IMR-90 (cell line): ENCODE data around the gene RUNX3. TPM values are rescaled to one million over a fixed set of nuclear protein-coding genes. Genes with fewer than 3 reads are reported as not detected.

Experiments
- ATAC-seq: fragments of 200-7000 bp; cut with Tn5 transposase; 2 replicates; pipeline ENCODE4 v1.9.1; 2020; ENCODE audit warnings: low read depth, mild to moderate bottlenecking, moderate library complexity
- BruUV-seq: library from RNA; stranded (reverse); fragments of 400-500 nt; replicated peaks from 2 replicates; lab custom pipeline; 2021; lab: Mats Ljungman, UMichigan
- CTCF ChIA-PET: fragments of 300-600 bp; formaldehyde crosslinking; extraction: SDS; loops from one replicate; lab custom pipeline; 2021; ENCODE audit warnings: antibody characterized with exemption; lab: Yijun Ruan, JAX
- POLR2A ChIA-PET: fragments of 300-600 bp; sonication (Branson Sonifier 250); formaldehyde crosslinking; loops from one replicate; lab custom pipeline; 2022; ENCODE audit warnings: antibody characterized with exemption; ENCODE audit not compliant: unreplicated experiment; lab: Charles Lee
- DNase-seq: peaks from one replicate; pipeline ENCODE4 v3.0.0; 2013
- H2AFZ ChIP-seq: replicated peaks from 2 replicates; pipeline ENCODE3; 2013; ENCODE audit warnings: low read length, mild to moderate bottlenecking; ENCODE audit not compliant: poor library complexity
- H2AK5ac ChIP-seq: 2 replicates; pipeline ENCODE4 v1.6.1; 2013; ENCODE audit warnings: low read depth, low read length, inconsistent platforms
- H2AK9ac ChIP-seq: replicated peaks from 2 replicates; pipeline ENCODE3; 2013; ENCODE audit warnings: mild to moderate bottlenecking, low read depth, low read length, moderate library complexity; ENCODE audit not compliant: poor library complexity
- H2BK120ac ChIP-seq: 2 replicates; pipeline ENCODE4 v1.6.1; 2013; ENCODE audit warnings: low read depth, low read length, inconsistent platforms
- H2BK15ac ChIP-seq: 3 replicates; pipeline ENCODE4 v1.6.1; 2013; ENCODE audit warnings: low read depth, low read length, inconsistent platforms
- H2BK20ac ChIP-seq: 2 replicates; pipeline ENCODE4 v1.6.1; 2013; ENCODE audit warnings: low read depth, mild to moderate bottlenecking, inconsistent platforms, low read length, moderate library complexity
- H2BK5ac ChIP-seq: 2 replicates; pipeline ENCODE4 v1.6.1; 2013; ENCODE audit warnings: mild to moderate bottlenecking, low read depth, low read length, inconsistent platforms; ENCODE audit not compliant: poor library complexity, severe bottlenecking
- H3K14ac ChIP-seq: replicated peaks from 2 replicates; pipeline ENCODE4 v1.6.1; 2013; ENCODE audit warnings: low read depth, low read length, inconsistent platforms
- H3K18ac ChIP-seq: 2 replicates; pipeline ENCODE4 v1.6.1; 2013; ENCODE audit warnings: low read depth, low read length, control low read depth
- H3K23ac ChIP-seq: 2 replicates; pipeline ENCODE4 v1.6.1; 2013; ENCODE audit warnings: low read depth, low read length, inconsistent platforms
- H3K27ac ChIP-seq: 2 replicates; pipeline ENCODE4 v1.5.1; 2013; ENCODE audit warnings: mild to moderate bottlenecking, control low read depth, low read length; ENCODE audit not compliant: insufficient read depth
- H3K27me3 ChIP-seq: 2 replicates; pipeline ENCODE4 v1.6.1; 2013; ENCODE audit warnings: low read length; ENCODE audit not compliant: control insufficient read depth, insufficient read depth
- H3K36me3 ChIP-seq: 2 replicates; pipeline ENCODE4 v1.6.1; 2013; ENCODE audit warnings: low read length, mixed read lengths; ENCODE audit not compliant: control insufficient read depth, insufficient read depth
- H3K4ac ChIP-seq: 2 replicates; pipeline ENCODE4 v1.6.1; 2013; ENCODE audit warnings: low read depth, low read length, inconsistent platforms
- H3K4me1 ChIP-seq: 2 replicates; pipeline ENCODE4 v1.6.1; 2013; ENCODE audit warnings: low read length, mixed read lengths; ENCODE audit not compliant: control insufficient read depth, insufficient read depth
- H3K4me2 ChIP-seq: 2 replicates; pipeline ENCODE4 v1.6.1; 2013; ENCODE audit warnings: low read depth, mild to moderate bottlenecking, control low read depth, low read length, moderate library complexity
- H3K4me3 ChIP-seq: 2 replicates; pipeline ENCODE4 v1.5.1; 2013; ENCODE audit warnings: low read depth, mild to moderate bottlenecking, control low read depth, low read length, moderate library complexity; ENCODE audit not compliant: insufficient read depth
- H3K56ac ChIP-seq: 2 replicates; pipeline ENCODE4 v1.6.1; 2013; ENCODE audit warnings: low read length, inconsistent platforms; ENCODE audit not compliant: insufficient read depth; ENCODE audit errors: extremely low read depth
- H3K79me1 ChIP-seq, 2 experiments: 2 replicates each; pipeline ENCODE4 v1.6.1; 2013; ENCODE audit warnings: low read length in 2 of 2, inconsistent platforms in 1 of 2, low read depth in 1 of 2
- H3K9ac ChIP-seq: 2 replicates; pipeline ENCODE4 v1.6.1; 2013; ENCODE audit warnings: low read depth, low read length, control low read depth
- H3K9me1 ChIP-seq: 2 replicates; pipeline ENCODE4 v1.6.1; 2013; ENCODE audit warnings: low read length, inconsistent platforms; ENCODE audit not compliant: insufficient read depth
- H3K9me3 ChIP-seq: 2 replicates; pipeline ENCODE4 v1.6.1; 2013; ENCODE audit warnings: low read length; ENCODE audit not compliant: control insufficient read depth, insufficient read depth
- H4K20me1 ChIP-seq: 2 replicates; pipeline ENCODE4 v1.6.1; 2013; ENCODE audit warnings: low read length, inconsistent platforms; ENCODE audit not compliant: insufficient read depth
- H4K5ac ChIP-seq: 2 replicates; pipeline ENCODE4 v1.6.1; 2013; ENCODE audit warnings: mild to moderate bottlenecking, low read depth, low read length, control low read depth
- H4K8ac ChIP-seq, 2 experiments: 2 replicates each; pipeline ENCODE4 v1.6.1; 2013; ENCODE audit warnings: low read depth in 2 of 2, low read length in 2 of 2, control low read depth in 1 of 2, inconsistent platforms in 1 of 2
- H4K91ac ChIP-seq: 2 replicates; pipeline ENCODE4 v1.6.1; 2013; ENCODE audit warnings: low read depth, low read length, inconsistent platforms; ENCODE audit not compliant: insufficient read depth
- BHLHE40 ChIP-seq: fragments of 150-350 bp; IDR thresholded peaks from 2 replicates; pipeline ENCODE4 v1.6.1; 2016; ENCODE audit warnings: mild to moderate bottlenecking, low read depth, low read length
- CHD1 ChIP-seq: IDR thresholded peaks from 2 replicates; pipeline ENCODE4 v1.6.1; 2012; ENCODE audit warnings: low read depth, low read length, improper control_type of control experiment
- FOS ChIP-seq: fragments of 150-350 bp; IDR thresholded peaks from 2 replicates; pipeline ENCODE4 v1.6.1; 2016; ENCODE audit warnings: low read depth, low read length
- MAFK ChIP-seq: IDR thresholded peaks from 2 replicates; pipeline ENCODE4 v1.6.1; 2012; ENCODE audit warnings: low read depth, low read length, improper control_type of control experiment
- MAZ ChIP-seq: IDR thresholded peaks from 2 replicates; pipeline ENCODE4 v1.6.1; 2012; ENCODE audit warnings: low read depth, mild to moderate bottlenecking, low read length, improper control_type of control experiment, moderate library complexity, borderline replicate concordance
- POLR2A ChIP-seq: IDR thresholded peaks from 2 replicates; pipeline ENCODE4 v1.6.1; 2012; ENCODE audit warnings: mild to moderate bottlenecking, low read depth, low read length
- RAD21 ChIP-seq: IDR thresholded peaks from 2 replicates; pipeline ENCODE4 v1.6.1; 2012; ENCODE audit warnings: low read length, improper control_type of control experiment
- RCOR1 ChIP-seq: IDR thresholded peaks from 2 replicates; pipeline ENCODE4 v1.6.1; 2012; ENCODE audit warnings: mild to moderate bottlenecking, low read length, improper control_type of control experiment; ENCODE audit not compliant: insufficient replicate concordance
- RFX5 ChIP-seq: IDR thresholded peaks from 2 replicates; pipeline ENCODE4 v1.8.0; 2012; ENCODE audit warnings: low read depth, mild to moderate bottlenecking, low read length, moderate library complexity
- SMC3 ChIP-seq: fragments of 150-350 bp; IDR thresholded peaks from 2 replicates; pipeline ENCODE4 v1.6.1; 2016; ENCODE audit warnings: low read depth, mild to moderate bottlenecking, antibody characterized with exemption, low read length, moderate library complexity
- WGBS, 2 experiments: methylation state at CpG; one replicate each; pipeline versions ENCODE4 v1.1.5 to v1.1.7; 2013; ENCODE audit warnings: missing lambda C conversion rate in 2 of 2; ENCODE audit not compliant: insufficient read length in 1 of 2; ENCODE audit errors: extremely low coverage in 2 of 2; 5-methylcytosine and 5-hydroxymethylcytosine counted together
- dilution Hi-C: fragments of 300-500 bp; cut with HindIII; formaldehyde crosslinking; loops from one replicate; pipeline ENCODE4 v1.14.3; 2018; ENCODE audit warnings: low sequenced_read_pairs; ENCODE audit not compliant: unreplicated experiment
- in situ Hi-C: fragments of 300-500 bp; cut with MboI; formaldehyde crosslinking; loops from 3 replicates; pipeline ENCODE4 v1.14.3; 2019; ENCODE audit warnings: low sequenced_read_pairs, inconsistent platforms, mixed read lengths
- intact Hi-C: fragments of 100-400 bp; cut with micrococcal nuclease; formaldehyde crosslinking; loops from 2 replicates; pipeline ENCODE4 v1.10.0; 2022
- polyA plus RNA-seq, 3 experiments: library from polyadenylated mRNA; depleted of rRNA; stranded (reverse); fragments of >200 nt; gene quantifications; 2 replicates each; pipeline ENCODE4 v1.2.3, GENCODE V29; 2012; ENCODE audit warnings: low replicate concordance in 1 of 3
- total RNA-seq: library from RNA; depleted of rRNA; stranded (reverse); fragments of >200 nt; gene quantifications from 2 replicates; pipeline ENCODE4 v1.2.3, GENCODE V29; 2012
- TF ChIP-seq, protein P1 (sequence below): fragments of 150-350 bp; IDR thresholded peaks from 2 replicates; pipeline ENCODE4 v1.6.1; 2016; ENCODE audit warnings: low read depth, mild to moderate bottlenecking, low read length, moderate library complexity, borderline replicate concordance
- TF ChIP-seq, protein P2 (sequence below): conservative IDR thresholded peaks from 2 replicates; pipeline ENCODE4 v1.5.1; 2012; ENCODE audit warnings: mild to moderate bottlenecking, low read depth, low read length, improper control_type of control experiment
- TF ChIP-seq, protein P3 (sequence below): fragments of 150-350 bp; IDR thresholded peaks from 2 replicates; pipeline ENCODE4 v1.6.1; 2017; ENCODE audit warnings: mild to moderate bottlenecking, antibody characterized with exemption, low read length, low read depth

Gene RUNX3
- total and polyA plus RNA-seq, 2 of the 4 experiments (the other 2 are of a cell fraction) = 0.07 TPM; not detected in 1

DNA sequence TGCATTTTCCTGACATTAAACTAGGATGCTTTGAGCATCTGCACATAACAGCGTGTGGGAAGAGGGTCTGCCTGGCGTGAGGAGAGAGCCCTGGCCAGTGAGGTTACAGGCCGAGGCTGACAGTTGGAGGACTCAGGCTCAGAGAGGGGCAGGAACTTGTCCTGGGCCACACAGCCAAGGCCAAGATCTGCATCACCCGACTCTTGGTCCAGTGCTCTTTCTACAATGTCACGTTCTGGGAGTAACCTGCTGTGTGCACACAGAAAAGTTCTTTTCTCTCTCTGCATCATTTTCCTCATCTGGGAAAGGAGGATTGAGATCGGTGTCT, 42.8 kb upstream of the RUNX3 start:
- Histone ChIP-seq H2BK120ac (peak overlapping the region; percentile 96), H2AFZ (peak overlapping the region; percentile 63), H3K4me2 (no peak overlapping the region), H3K9ac (no peak overlapping the region), H3K79me1 (0 out of 4 replicates have a peak, but pooled peaks cover 0 to 3% of the 10 kb centered on the region in 2 experiments), H4K8ac (peak overlapping the region; percentile 24 to 85; a peak in 3 of 4 replicates), H3K18ac (peak overlapping the region; percentile 26; the same call in 1 of the 2 replicates), H3K14ac (peak overlapping the region; percentile 59), H2AK5ac (peak overlapping the region; percentile 92), H3K9me1 (peaks cover 12% of the 10 kb centered on the region), H4K20me1 (no peaks in the 10 kb centered on the region), H2BK20ac (peak overlapping the region; percentile 81), H3K56ac (no peak overlapping the region), H4K91ac (peak overlapping the region; percentile 84), H3K27me3 (no peaks in the 10 kb centered on the region; the same call in none of the 2 replicates), H2BK15ac (peak overlapping the region; percentile 66; the same call in 2 of the 3 replicates), H3K23ac (0 out of 2 replicates have a peak overlapping the region, but pooled peaks have one; percentile 31), H3K9me3 (peaks cover 17% of the 10 kb centered on the region), H3K4me1 (peaks cover 24% of the 10 kb centered on the region), H3K27ac (no peak overlapping the region), H3K4ac (peak overlapping the region; percentile 93), H2BK5ac (peak overlapping the region; percentile 7), H3K36me3 (no peaks in the 10 kb centered on the region), H3K4me3 (no peak overlapping the region), H2AK9ac (peak overlapping the region; percentile 29), H4K5ac (peak overlapping the region; percentile 50)
- WGBS, 2 experiments = 74% methylated on average over 3 of the region's 6 CpGs; no CpG with 5 or more reads in 1 of the 2 experiments
- intact Hi-C loops = no loop called here
- TF ChIP-seq, protein P1, sequence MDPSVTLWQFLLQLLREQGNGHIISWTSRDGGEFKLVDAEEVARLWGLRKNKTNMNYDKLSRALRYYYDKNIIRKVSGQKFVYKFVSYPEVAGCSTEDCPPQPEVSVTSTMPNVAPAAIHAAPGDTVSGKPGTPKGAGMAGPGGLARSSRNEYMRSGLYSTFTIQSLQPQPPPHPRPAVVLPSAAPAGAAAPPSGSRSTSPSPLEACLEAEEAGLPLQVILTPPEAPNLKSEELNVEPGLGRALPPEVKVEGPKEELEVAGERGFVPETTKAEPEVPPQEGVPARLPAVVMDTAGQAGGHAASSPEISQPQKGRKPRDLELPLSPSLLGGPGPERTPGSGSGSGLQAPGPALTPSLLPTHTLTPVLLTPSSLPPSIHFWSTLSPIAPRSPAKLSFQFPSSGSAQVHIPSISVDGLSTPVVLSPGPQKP = no peak
- no peak for TF ChIP-seq FOS
- TF ChIP-seq BHLHE40 = no peak
- TF ChIP-seq, protein P2, sequence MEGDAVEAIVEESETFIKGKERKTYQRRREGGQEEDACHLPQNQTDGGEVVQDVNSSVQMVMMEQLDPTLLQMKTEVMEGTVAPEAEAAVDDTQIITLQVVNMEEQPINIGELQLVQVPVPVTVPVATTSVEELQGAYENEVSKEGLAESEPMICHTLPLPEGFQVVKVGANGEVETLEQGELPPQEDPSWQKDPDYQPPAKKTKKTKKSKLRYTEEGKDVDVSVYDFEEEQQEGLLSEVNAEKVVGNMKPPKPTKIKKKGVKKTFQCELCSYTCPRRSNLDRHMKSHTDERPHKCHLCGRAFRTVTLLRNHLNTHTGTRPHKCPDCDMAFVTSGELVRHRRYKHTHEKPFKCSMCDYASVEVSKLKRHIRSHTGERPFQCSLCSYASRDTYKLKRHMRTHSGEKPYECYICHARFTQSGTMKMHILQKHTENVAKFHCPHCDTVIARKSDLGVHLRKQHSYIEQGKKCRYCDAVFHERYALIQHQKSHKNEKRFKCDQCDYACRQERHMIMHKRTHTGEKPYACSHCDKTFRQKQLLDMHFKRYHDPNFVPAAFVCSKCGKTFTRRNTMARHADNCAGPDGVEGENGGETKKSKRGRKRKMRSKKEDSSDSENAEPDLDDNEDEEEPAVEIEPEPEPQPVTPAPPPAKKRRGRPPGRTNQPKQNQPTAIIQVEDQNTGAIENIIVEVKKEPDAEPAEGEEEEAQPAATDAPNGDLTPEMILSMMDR = no peak
- TF ChIP-seq MAZ = no peak
- TF ChIP-seq RFX5 = no peak
- no peak for TF ChIP-seq RAD21
- TF ChIP-seq CHD1 = no peak
- no peak for TF ChIP-seq RCOR1
- TF ChIP-seq SMC3 = no peak
- TF ChIP-seq, protein P3, sequence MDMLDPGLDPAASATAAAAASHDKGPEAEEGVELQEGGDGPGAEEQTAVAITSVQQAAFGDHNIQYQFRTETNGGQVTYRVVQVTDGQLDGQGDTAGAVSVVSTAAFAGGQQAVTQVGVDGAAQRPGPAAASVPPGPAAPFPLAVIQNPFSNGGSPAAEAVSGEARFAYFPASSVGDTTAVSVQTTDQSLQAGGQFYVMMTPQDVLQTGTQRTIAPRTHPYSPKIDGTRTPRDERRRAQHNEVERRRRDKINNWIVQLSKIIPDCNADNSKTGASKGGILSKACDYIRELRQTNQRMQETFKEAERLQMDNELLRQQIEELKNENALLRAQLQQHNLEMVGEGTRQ = no peak
- TF ChIP-seq MAFK = no peak
- TF ChIP-seq POLR2A = no peak
- BruUV-seq = no TSS peak
- in situ Hi-C loops = no loop called here
- ATAC-seq (no peak), DNase-seq (no peak)
- dilution Hi-C loops = no loop called here
- POLR2A ChIA-PET = no interaction called here
- CTCF ChIA-PET = no interaction called here
